Neural progenitor cell (in vitro differentiated cells): ENCODE measurements around the gene CD81.

Experiments
- CTCF ChIP-seq: fragments of 200-600 bp; sonication (generic); IDR thresholded peaks from 2 replicates; pipeline ENCODE4 v1.5.1; 2017; ENCODE audit warnings: antibody characterized with exemption, mild to moderate bottlenecking
- EZH2 ChIP-seq: fragments of 200-600 bp; sonication (generic); IDR thresholded peaks from 2 replicates; pipeline ENCODE4 v1.6.1; 2017; ENCODE audit warnings: antibody characterized with exemption, mild to moderate bottlenecking, moderate library complexity

GRCh38 chr11:2421996-2422395, 44.9 kb downstream of the CD81 start:
- TF ChIP-seq CTCF (no peak), EZH2 (no peak)
